ENCODE data around the gene STAMBP.

GRCh38 chr2:73838889-73839534, 10.3 kb downstream of the STAMBP start:
- TF ChIP-seq USF2 (IDR thresholded peaks at IDR 0.05; ENCODE audit: low read depth, low read length) (no peak), USF2 (CRISPR knock-in tag; IDR thresholded peaks at IDR 0.05; ENCODE audit: borderline replicate concordance) (no peak), RAD21 (CRISPR knock-in tag; IDR thresholded peaks at IDR 0.05) (no peak), ZNF672 (CRISPR knock-in tag; IDR thresholded peaks at IDR 0.05) (no peak)
